GM12801 (cell line): ENCODE results near the gene ZSWIM5.

Source experiments
- TF ChIP-seq, protein P1 (sequence below): IDR thresholded peaks from one replicate; pipeline ENCODE4 v1.5.1; 2011; ENCODE audit warnings: control low read depth; ENCODE audit not compliant: insufficient read length; ENCODE audit errors: extremely low read depth

ZSWIM5 gene

DNA sequence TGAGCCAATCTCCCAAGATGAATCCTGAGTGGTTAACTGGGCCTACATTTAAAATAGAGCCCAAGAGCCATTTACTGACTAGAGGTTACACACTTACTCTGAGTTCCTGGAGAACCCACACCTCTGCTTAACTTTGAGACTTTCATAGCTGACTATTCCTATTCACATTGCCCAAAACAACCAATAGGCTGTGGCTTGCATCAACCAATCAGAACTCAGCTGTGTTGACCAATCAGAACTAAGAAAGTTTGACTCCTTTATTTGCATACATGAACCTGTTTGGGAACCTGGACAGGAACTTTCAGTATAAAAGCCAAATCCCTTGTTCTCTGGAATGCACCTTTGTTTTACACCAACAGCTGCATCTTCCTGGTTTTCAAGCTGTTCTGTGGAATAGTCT is 9.5 kb downstream of the ZSWIM5 start:
- TF ChIP-seq, protein P1, sequence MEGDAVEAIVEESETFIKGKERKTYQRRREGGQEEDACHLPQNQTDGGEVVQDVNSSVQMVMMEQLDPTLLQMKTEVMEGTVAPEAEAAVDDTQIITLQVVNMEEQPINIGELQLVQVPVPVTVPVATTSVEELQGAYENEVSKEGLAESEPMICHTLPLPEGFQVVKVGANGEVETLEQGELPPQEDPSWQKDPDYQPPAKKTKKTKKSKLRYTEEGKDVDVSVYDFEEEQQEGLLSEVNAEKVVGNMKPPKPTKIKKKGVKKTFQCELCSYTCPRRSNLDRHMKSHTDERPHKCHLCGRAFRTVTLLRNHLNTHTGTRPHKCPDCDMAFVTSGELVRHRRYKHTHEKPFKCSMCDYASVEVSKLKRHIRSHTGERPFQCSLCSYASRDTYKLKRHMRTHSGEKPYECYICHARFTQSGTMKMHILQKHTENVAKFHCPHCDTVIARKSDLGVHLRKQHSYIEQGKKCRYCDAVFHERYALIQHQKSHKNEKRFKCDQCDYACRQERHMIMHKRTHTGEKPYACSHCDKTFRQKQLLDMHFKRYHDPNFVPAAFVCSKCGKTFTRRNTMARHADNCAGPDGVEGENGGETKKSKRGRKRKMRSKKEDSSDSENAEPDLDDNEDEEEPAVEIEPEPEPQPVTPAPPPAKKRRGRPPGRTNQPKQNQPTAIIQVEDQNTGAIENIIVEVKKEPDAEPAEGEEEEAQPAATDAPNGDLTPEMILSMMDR = no peak

DNA sequence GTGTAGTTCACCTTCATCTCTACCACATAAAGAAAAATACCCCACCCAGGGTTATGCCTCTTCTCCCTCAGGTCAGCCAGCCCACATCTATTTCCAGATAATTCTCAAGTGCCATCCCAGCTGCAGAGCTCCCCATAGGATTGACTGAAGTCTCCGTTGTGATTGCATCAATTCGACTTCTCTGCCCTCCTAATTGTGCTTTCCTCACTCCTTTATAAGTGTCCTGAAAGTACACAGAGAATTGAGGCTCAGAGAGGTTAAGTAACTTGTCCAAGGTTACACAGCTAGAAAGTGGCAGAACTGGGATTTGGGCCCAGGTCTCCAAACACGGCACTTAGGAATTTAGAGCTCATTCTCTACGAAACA is 15.0 kb downstream of the ZSWIM5 start:
- TF ChIP-seq, protein P1 = no peak

GRCh38 chr1:45187725-45188124 is 18.7 kb downstream of the ZSWIM5 start:
- TF ChIP-seq, protein P1 = no peak

GRCh38 chr1:45177452-45177851 is 29.0 kb downstream of the ZSWIM5 start:
- TF ChIP-seq, protein P1 = no peak

DNA sequence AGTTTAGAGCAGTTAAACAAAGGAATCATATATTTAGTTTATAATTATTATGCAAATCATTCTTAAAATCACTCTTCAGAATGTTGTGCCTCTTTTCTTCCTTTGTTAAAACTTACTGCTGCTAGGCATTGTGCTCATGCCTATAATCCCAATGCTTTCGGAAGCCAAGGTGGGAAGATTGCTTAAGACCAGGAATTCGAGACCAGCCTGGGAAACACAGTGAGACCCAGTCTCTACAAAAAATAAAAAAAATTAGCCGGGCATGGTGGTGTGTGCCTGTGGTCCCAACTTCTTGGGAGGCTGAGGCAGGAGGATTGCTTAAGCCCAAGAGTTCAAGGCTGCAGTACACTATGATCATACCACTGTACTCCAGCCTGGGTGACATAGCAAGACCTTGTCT is 33.6 kb downstream of the ZSWIM5 start:
- TF ChIP-seq, protein P1 = no peak

DNA sequence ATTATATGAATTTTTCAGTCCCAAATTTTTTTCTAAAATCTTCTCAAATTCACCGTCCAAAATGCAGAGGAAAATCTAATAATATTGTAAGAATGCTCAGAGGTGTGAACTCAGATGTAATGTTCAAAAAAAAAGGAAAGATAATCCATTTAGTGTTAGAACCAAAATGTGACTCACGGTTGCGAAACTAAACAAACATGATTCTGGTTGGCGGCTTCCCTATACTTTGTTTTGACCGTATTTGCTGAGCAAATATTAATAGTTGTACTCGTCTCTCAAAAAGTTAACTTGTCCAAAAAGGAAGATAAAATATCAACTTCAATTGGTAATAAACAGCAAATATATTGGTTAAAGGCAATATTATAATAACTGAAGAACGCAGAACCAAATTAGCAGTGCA is 34.4 kb downstream of the ZSWIM5 start:
- TF ChIP-seq, protein P1 = no peak

DNA sequence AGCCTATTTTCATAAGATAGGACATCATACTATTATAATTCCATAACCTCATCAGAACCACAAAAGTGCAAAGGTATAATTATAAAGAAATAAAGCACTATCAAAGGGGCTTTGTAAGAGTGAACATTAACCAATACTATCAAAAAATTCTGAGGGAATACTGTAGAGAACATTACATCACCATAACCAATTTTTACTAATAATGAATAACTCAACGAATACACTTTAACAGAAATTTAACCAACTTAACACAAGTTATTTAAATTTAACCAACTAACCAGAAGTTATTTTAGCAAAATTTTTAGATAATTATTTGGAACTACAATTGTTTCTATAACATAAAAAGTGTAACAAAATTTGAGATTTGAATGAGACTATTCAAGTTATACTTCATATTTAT is 34.8 kb downstream of the ZSWIM5 start:
- TF ChIP-seq, protein P1 = no peak

- TF ChIP-seq, protein P1 = no peak
These were observed 36.2 kb downstream of the ZSWIM5 start for GRCh38 chr1:45170151-45170742.
